GM21528 (cell line): ENCODE results near the gene EIF3CL.
A peak's percentile ranks its signal among the peaks of the same experiment; 100 is the strongest.
"Not testable (repeated sequence)": the region's sequence is repeated elsewhere in the genome, so short reads cannot be mapped to it uniquely, and the experiment has no call there.

Source experiments
- ATAC-seq: cut with Tn5 transposase; IDR thresholded peaks from one replicate; pipeline ENCODE4 v1.9.1; 2021; ENCODE audit warnings: mild to moderate bottlenecking, moderate library complexity; ENCODE audit not compliant: unreplicated experiment, low FRiP score

EIF3CL gene

GRCh38 chr16:28364268-28365173 lies 39.1 kb downstream of the EIF3CL start:
- peak; percentile 92 for ATAC-seq

DNA sequence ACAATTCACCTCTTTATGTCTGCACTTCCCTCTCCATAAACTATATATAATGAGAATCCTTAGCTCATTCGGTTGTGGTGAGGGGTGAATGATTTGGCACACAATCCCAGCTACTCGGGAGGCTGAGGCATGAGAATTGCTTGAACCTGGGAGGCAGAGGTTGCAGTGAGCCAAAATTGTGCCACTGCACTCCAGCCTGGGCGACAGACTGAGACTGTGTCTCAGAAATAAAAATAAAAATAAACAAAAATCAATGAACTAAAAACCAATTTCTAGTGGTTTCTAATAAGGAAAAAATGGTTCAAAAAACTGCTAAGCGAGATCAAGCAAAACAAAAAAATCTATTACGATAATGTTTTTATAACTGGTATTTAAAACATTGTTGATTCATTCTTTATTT lies 40.2 kb downstream of the EIF3CL start, which contains the start of gene NPIPB6:
TSS of gene NPIPB6 (minus strand) at position 101 of the 400 bp plus-strand sequence. CDS start 686 bp downstream, outside the sequence.
- not testable (repeated sequence) for ATAC-seq

GRCh38 chr16:28362600-28362999 lies 41.0 kb downstream of the EIF3CL start:
- ATAC-seq = not testable (repeated sequence)

DNA sequence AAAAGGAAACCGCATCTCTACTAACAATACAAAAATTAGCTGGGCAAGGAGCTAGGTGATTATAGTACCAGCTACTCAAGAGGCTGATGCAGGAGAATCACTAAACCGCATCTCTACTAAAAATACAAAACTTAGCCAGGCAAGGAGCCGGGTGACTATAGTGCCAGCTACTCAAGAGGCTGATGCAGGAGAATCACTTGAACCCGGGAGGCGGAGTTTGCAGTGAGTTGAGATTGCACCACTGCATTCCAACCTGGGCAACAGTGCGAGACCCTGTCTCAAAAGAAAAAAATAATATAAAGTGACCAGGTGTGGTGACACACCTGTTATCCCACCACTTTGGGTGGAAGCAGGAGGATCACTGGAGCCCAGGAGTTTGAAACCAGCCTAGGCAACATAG lies 65.4 kb downstream of the EIF3CL start:
- not testable (repeated sequence) for ATAC-seq

- ATAC-seq = not testable (repeated sequence)
Observed at GRCh38 chr16:28336940-28337710, 66.5 kb downstream of the EIF3CL start.

GRCh38 chr16:28335678-28336077 lies 68.0 kb downstream of the EIF3CL start:
- ATAC-seq = not testable (repeated sequence)

DNA sequence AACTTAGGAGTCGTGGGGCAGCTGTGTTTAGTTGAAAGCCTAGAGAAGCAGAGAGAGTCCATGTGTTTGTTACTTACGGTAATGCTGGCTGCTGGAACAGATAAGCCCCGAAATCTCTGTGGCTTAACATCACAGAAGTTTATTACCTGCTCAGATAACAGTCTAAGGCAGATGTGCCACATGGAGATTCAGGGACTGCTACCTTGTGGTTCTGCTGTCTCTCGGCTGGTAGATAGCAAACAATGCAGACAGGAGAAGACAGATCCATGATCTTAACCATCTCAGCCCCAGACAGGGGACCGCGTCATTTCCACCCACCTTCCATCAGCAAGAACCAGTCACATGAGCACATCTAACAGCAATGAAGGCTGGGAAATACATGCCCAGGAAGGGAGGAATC lies 71.0 kb downstream of the EIF3CL start:
- not testable (repeated sequence) for ATAC-seq

DNA sequence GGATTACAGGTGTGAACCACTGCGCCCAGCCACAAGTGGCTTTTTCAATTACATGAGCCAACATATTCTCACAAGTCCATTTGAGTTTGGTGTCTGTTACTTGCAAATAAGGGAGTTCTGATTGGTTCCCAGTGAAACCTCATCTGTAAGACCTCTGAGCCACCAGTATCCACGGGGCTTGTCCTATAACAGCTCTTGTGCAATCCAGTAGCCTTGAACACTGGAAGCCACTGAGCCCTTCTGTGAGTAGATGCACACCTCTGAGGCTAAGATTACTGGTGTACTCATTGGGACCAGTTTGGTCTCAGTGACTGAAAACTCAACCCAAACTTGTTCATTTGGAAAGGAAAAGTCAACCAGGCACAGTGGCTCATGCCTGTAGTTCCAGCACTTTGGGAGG lies 72.7 kb downstream of the EIF3CL start:
- ATAC-seq = not testable (repeated sequence)

- not testable (repeated sequence) for ATAC-seq
Observed at GRCh38 chr16:28330232-28330631, 73.4 kb downstream of the EIF3CL start.
